ENCODE measurements around the gene NFIA.
A peak's percentile ranks its signal among the peaks of the same experiment; 100 is the strongest.

Gene NFIA

GRCh38 chr1:61447106-61447967 is 365.0 kb downstream of the NFIA start:
- Mint-ChIP-seq H3K36me3 (ENCODE audit: low read depth) (no peaks in the 10 kb centered on the region), H3K4me3 (no peak overlapping the region), H3K27me3 (ENCODE audit: low read depth) (no peaks in the 10 kb centered on the region), H3K9me3 (no peaks in the 10 kb centered on the region), H3K27ac (no peak overlapping the region), H3K4me1 (ENCODE audit: low read depth) (no peaks in the 10 kb centered on the region)
- no peak for DNase-seq (ENCODE audit: low spot score)

GRCh38 chr1:61447968-61448430 is 365.6 kb downstream of the NFIA start:
- no peak overlapping the region for H3K4me3 Mint-ChIP-seq
- peaks cover 1% of the 10 kb centered on the region for H3K4me1 Mint-ChIP-seq (ENCODE audit: low read depth)
- peaks cover under 1% of the 10 kb centered on the region for H3K27me3 Mint-ChIP-seq (ENCODE audit: low read depth)
- no peaks in the 10 kb centered on the region for H3K36me3 Mint-ChIP-seq (ENCODE audit: low read depth)
- no peak for DNase-seq (ENCODE audit: low spot score)
- H3K27ac Mint-ChIP-seq, result no peak overlapping the region
- no peaks in the 10 kb centered on the region for H3K9me3 Mint-ChIP-seq

- no peak for DNase-seq (ENCODE audit: low spot score)
- Mint-ChIP-seq H3K27ac (no peak overlapping the region), H3K36me3 (ENCODE audit: low read depth) (no peaks in the 10 kb centered on the region), H3K9me3 (no peaks in the 10 kb centered on the region), H3K27me3 (ENCODE audit: low read depth) (peaks cover 2% of the 10 kb centered on the region), H3K4me3 (no peak overlapping the region), H3K4me1 (ENCODE audit: low read depth) (peaks cover 3% of the 10 kb centered on the region)
Measured at GRCh38 chr1:61448914-61449313, 366.6 kb downstream of the NFIA start.

GRCh38 chr1:61449410-61449809 is 367.0 kb downstream of the NFIA start:
- Mint-ChIP-seq H3K4me1 (ENCODE audit: low read depth) (peaks cover 3% of the 10 kb centered on the region), H3K27ac (no peak overlapping the region), H3K4me3 (no peak overlapping the region), H3K36me3 (ENCODE audit: low read depth) (no peaks in the 10 kb centered on the region), H3K27me3 (ENCODE audit: low read depth) (peaks cover 2% of the 10 kb centered on the region), H3K9me3 (no peaks in the 10 kb centered on the region)
- DNase-seq (ENCODE audit: low spot score), result no peak

GRCh38 chr1:61450454-61450853 is 368.1 kb downstream of the NFIA start:
- H3K9me3 Mint-ChIP-seq, result no peaks in the 10 kb centered on the region
- no peaks in the 10 kb centered on the region for H3K36me3 Mint-ChIP-seq (ENCODE audit: low read depth)
- DNase-seq (ENCODE audit: low spot score), result no peak
- no peak overlapping the region for H3K4me3 Mint-ChIP-seq
- H3K27me3 Mint-ChIP-seq (ENCODE audit: low read depth), result peaks cover 2% of the 10 kb centered on the region
- peaks cover 3% of the 10 kb centered on the region for H3K4me1 Mint-ChIP-seq (ENCODE audit: low read depth)
- H3K27ac Mint-ChIP-seq, result no peak overlapping the region

GRCh38 chr1:61450872-61451571 is 368.7 kb downstream of the NFIA start:
- Mint-ChIP-seq H3K4me3 (no peak overlapping the region), H3K27me3 (ENCODE audit: low read depth) (peaks cover 2% of the 10 kb centered on the region), H3K4me1 (ENCODE audit: low read depth) (peaks cover 3% of the 10 kb centered on the region), H3K36me3 (ENCODE audit: low read depth) (no peaks in the 10 kb centered on the region), H3K9me3 (no peaks in the 10 kb centered on the region), H3K27ac (no peak overlapping the region)
- no peak for DNase-seq (ENCODE audit: low spot score)

- Mint-ChIP-seq H3K4me3 (no peak overlapping the region), H3K4me1 (ENCODE audit: low read depth) (peaks cover 3% of the 10 kb centered on the region), H3K27me3 (ENCODE audit: low read depth) (peaks cover 2% of the 10 kb centered on the region), H3K27ac (no peak overlapping the region), H3K9me3 (no peaks in the 10 kb centered on the region), H3K36me3 (ENCODE audit: low read depth) (no peaks in the 10 kb centered on the region)
- DNase-seq (ENCODE audit: low spot score), result no peak
Measured at GRCh38 chr1:61451572-61451968, 369.2 kb downstream of the NFIA start.

GRCh38 chr1:61452176-61453035 is 370.0 kb downstream of the NFIA start:
- H3K27me3 Mint-ChIP-seq (ENCODE audit: low read depth), result peaks cover 4% of the 10 kb centered on the region
- no peak overlapping the region for H3K27ac Mint-ChIP-seq
- no peak for DNase-seq (ENCODE audit: low spot score)
- H3K4me3 Mint-ChIP-seq, result no peak overlapping the region
- H3K9me3 Mint-ChIP-seq, result no peaks in the 10 kb centered on the region
- peaks cover 3% of the 10 kb centered on the region for H3K4me1 Mint-ChIP-seq (ENCODE audit: low read depth)
- no peaks in the 10 kb centered on the region for H3K36me3 Mint-ChIP-seq (ENCODE audit: low read depth)

- H3K4me1 Mint-ChIP-seq (ENCODE audit: low read depth), result peaks cover 3% of the 10 kb centered on the region
- no peaks in the 10 kb centered on the region for H3K9me3 Mint-ChIP-seq
- no peak overlapping the region for H3K27ac Mint-ChIP-seq
- peak; percentile 22 for DNase-seq (ENCODE audit: low spot score)
- no peak overlapping the region for H3K4me3 Mint-ChIP-seq
- H3K27me3 Mint-ChIP-seq (ENCODE audit: low read depth), result peaks cover 4% of the 10 kb centered on the region
- H3K36me3 Mint-ChIP-seq (ENCODE audit: low read depth), result no peaks in the 10 kb centered on the region
Measured at GRCh38 chr1:61453111-61453961, 371.0 kb downstream of the NFIA start.

- H3K36me3 Mint-ChIP-seq (ENCODE audit: low read depth), result no peaks in the 10 kb centered on the region
- peaks cover 3% of the 10 kb centered on the region for H3K4me1 Mint-ChIP-seq (ENCODE audit: low read depth)
- no peaks in the 10 kb centered on the region for H3K9me3 Mint-ChIP-seq
- no peak overlapping the region for H3K27ac Mint-ChIP-seq
- H3K4me3 Mint-ChIP-seq, result no peak overlapping the region
- DNase-seq (ENCODE audit: low spot score), result no peak
- H3K27me3 Mint-ChIP-seq (ENCODE audit: low read depth), result peaks cover 9% of the 10 kb centered on the region
Measured at GRCh38 chr1:61455400-61455799, 373.0 kb downstream of the NFIA start.

GRCh38 chr1:61457526-61458040 is 375.2 kb downstream of the NFIA start:
- peaks cover 3% of the 10 kb centered on the region for H3K4me1 Mint-ChIP-seq (ENCODE audit: low read depth)
- H3K4me3 Mint-ChIP-seq, result no peak overlapping the region
- H3K27me3 Mint-ChIP-seq (ENCODE audit: low read depth), result peaks cover 9% of the 10 kb centered on the region
- H3K36me3 Mint-ChIP-seq (ENCODE audit: low read depth), result no peaks in the 10 kb centered on the region
- no peak overlapping the region for H3K27ac Mint-ChIP-seq
- no peak for DNase-seq (ENCODE audit: low spot score)
- H3K9me3 Mint-ChIP-seq, result no peaks in the 10 kb centered on the region

GRCh38 chr1:61459345-61459744 is 377.0 kb downstream of the NFIA start:
- Mint-ChIP-seq H3K4me1 (ENCODE audit: low read depth) (no peaks in the 10 kb centered on the region), H3K27me3 (ENCODE audit: low read depth) (peaks cover 8% of the 10 kb centered on the region), H3K36me3 (ENCODE audit: low read depth) (no peaks in the 10 kb centered on the region), H3K4me3 (no peak overlapping the region), H3K27ac (no peak overlapping the region), H3K9me3 (no peaks in the 10 kb centered on the region)
- DNase-seq (ENCODE audit: low spot score), result no peak

- DNase-seq (ENCODE audit: low spot score), result no peak
- Mint-ChIP-seq H3K27ac (no peak overlapping the region), H3K36me3 (ENCODE audit: low read depth) (no peaks in the 10 kb centered on the region), H3K9me3 (no peaks in the 10 kb centered on the region), H3K27me3 (ENCODE audit: low read depth) (peaks cover 8% of the 10 kb centered on the region), H3K4me3 (no peak overlapping the region), H3K4me1 (ENCODE audit: low read depth) (no peaks in the 10 kb centered on the region)
Measured at GRCh38 chr1:61460191-61460590, 377.8 kb downstream of the NFIA start.
